ENCODE measurements around the gene INKA1. TPM values are rescaled to one million over a fixed set of nuclear protein-coding genes. Genes with fewer than 3 reads are reported as not detected.

INKA1 gene
- total and polyA plus RNA-seq, 2 of the 8 experiments (the other 6 are each of a cell fraction or from before 2014, with no cell fraction given): 1.3 to 4.7 TPM

DNA sequence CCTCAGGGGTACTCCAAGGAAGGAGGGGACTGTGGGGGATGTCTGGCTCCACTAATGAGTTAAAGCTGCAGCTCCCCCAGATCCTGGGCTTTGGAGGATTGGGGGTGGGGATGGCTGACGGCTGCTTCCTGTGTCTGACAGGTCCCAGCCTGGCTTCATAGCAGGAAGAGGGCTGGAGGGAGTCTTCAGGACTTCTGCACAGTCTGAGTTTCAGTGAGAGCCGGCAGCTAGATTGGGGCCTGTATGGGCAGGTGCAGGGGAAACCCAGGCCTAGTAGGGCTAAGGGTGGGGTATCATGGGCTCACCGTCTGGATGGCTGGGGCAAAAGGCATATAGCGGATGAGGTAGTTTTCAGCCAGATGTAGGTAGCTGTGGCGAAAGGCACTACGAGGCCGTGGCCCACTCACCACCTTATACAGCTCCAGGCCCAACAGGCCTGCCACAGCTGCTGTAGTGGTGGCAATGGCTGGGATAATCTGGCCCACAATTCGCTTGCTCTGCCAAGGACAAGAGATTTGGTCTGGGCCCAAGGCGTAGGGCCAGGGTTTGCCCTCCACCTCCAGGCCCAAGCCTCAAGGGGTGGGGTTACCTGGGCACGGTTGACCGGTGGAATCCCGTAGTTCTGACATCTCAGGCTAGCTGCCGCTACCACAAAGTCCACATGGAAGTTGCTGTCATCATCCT lies 4.5 kb downstream of the INKA1 start:
- Histone ChIP-seq H3K4ac (replicated peaks; ENCODE audit: insufficient read length, low read depth, low read length) (no peak overlapping the region), H2BK5ac (ENCODE audit: low read depth, low read length) (peak overlapping the region; percentile 39; the same call in 1 of the 2 replicates), H3K9ac (replicated peaks in 1 of 4; ENCODE audit: extremely low read depth in 1 of 4, low read depth in 3 of 4, low read length in 3 of 4) (no peak overlapping the region), H4K5ac (ENCODE audit: insufficient read length, low read depth, low read length) (no peak overlapping the region), H3K79me1 (ENCODE audit: low read depth, low read length) (no peaks in the 10 kb centered on the region), H3K23ac (ENCODE audit: insufficient read length) (no peak overlapping the region), H2BK20ac (ENCODE audit: low read length) (peak overlapping the region; percentile 48; the same call in 1 of the 2 replicates), H3K4me2 (ENCODE audit: insufficient read depth in 1 of 2, low read depth in 2 of 2, low read length in 2 of 2) (no peak overlapping the region), H3K27me3 (replicated peaks in 1 of 4; ENCODE audit: control insufficient read depth in 3 of 4, extremely low read depth in 1 of 4, insufficient read depth in 3 of 4, low read length in 3 of 4) (peaks cover 0 to 16% (median 9%) of the 10 kb centered on the region in 4 experiments; a peak in 5 of 7 replicates), H3K56ac (replicated peaks; ENCODE audit: insufficient read length, low read depth, low read length) (no peak overlapping the region), H3K14ac (ENCODE audit: insufficient read length) (no peak overlapping the region), H3K27ac (ENCODE audit: low read depth, low read length) (no peak overlapping the region), H2BK15ac (ENCODE audit: low read length) (no peak overlapping the region), H2AK5ac (ENCODE audit: low read depth, low read length) (no peak overlapping the region), H4K20me1 (replicated peaks in 1 of 2; ENCODE audit: control insufficient read depth in 1 of 2, insufficient read depth in 2 of 2, low read length in 2 of 2) (no peaks in the 10 kb centered on the region), H3K18ac (ENCODE audit: extremely low read depth, low read length) (no peak overlapping the region; the same call in 1 of the 2 replicates), H4K91ac (replicated peaks; ENCODE audit: insufficient read length, low read length) (peak overlapping the region; percentile 66), H3K79me2 (ENCODE audit: control insufficient read depth in 1 of 2, insufficient read depth in 2 of 2, low read length in 2 of 2) (no peaks in the 10 kb centered on the region), H3K9me3 (ENCODE audit: insufficient read depth in 2 of 2, low read depth in 1 of 2, low read length in 1 of 2) (no peaks in the 10 kb centered on the region), H3K4me3 (ENCODE audit: extremely low read depth in 1 of 4, insufficient read depth in 2 of 4, low read depth in 3 of 4, low read length in 4 of 4) (no peak overlapping the region), H4K8ac (ENCODE audit: extremely low read depth, insufficient read depth, low read length) (no peak overlapping the region), H2BK120ac (replicated peaks; ENCODE audit: low read depth, low read length) (no peak overlapping the region), H2BK12ac (ENCODE audit: low read depth, low read length) (peak overlapping the region; percentile 39; the same call in 1 of the 2 replicates), H3K4me1 (replicated peaks in 1 of 4; ENCODE audit: control insufficient read depth in 3 of 4, insufficient read depth in 4 of 4, low read length in 3 of 4) (peaks cover 0 to 25% (median 21%) of the 10 kb centered on the region in 4 experiments; a peak in 6 of 7 replicates), H3K36me3 (ENCODE audit: control insufficient read depth in 2 of 4, insufficient read depth in 4 of 4, low read length in 3 of 4) (no peaks in the 10 kb centered on the region), H2AFZ (ENCODE audit: low read length) (no peak overlapping the region), H3K23me2 (ENCODE audit: low read depth, low read length) (peaks cover 7% of the 10 kb centered on the region; the same call in 1 of the 2 replicates)
- ChIA-PET POLR2A (ENCODE audit: partially characterized antibody) (interaction anchor here (1.5 to 6.2 kb wide), 4 partner anchors 12 to 89 kb away, joined by 3 to 16 read pairs (median 7); no protein-coding TSS in a partner anchor), CTCF (ENCODE audit: partially characterized antibody) (interaction anchor here (0.6 to 17.0 kb wide), 6 partner anchors 9 to 93 kb away, joined by 3 to 266 read pairs (median 4); partner anchors contain the start of gene UBA7)
- FAIRE-seq (no peak), DNase-seq (ENCODE audit: low read depth in 1 of 2, low spot score in 2 of 2) (no peak)
- 86% methylated on average over 13 of the region's 13 CpGs; no CpG with 5 or more reads in 1 of the 2 experiments for WGBS, 2 experiments (ENCODE audit: extremely low coverage in 1 of 2, insufficient coverage in 1 of 2, insufficient read length in 1 of 2, insufficient replicate concordance in 2 of 2, low coverage in 1 of 2, low lambda C conversion rate in 2 of 2, missing lambda C conversion rate in 1 of 2)
- TF ChIP-seq GABPA (IDR thresholded peaks at IDR 0.05; ENCODE audit: borderline replicate concordance, insufficient read depth, low read length) (no peak), EP300 (IDR thresholded peaks at IDR 0.05; ENCODE audit: borderline replicate concordance in 1 of 2, low read depth in 2 of 2, low read length in 2 of 2) (no peak), JUN (IDR thresholded peaks at IDR 0.05; ENCODE audit: low read depth, low read length) (no peak), SIX5 (IDR thresholded peaks at IDR 0.05; ENCODE audit: low read depth, low read length) (no peak), RXRA (IDR thresholded peaks at IDR 0.05; ENCODE audit: insufficient read depth, low read depth, low read length) (no peak), SP4 (IDR thresholded peaks at IDR 0.05; ENCODE audit: low read length) (no peak), HDAC6 (IDR thresholded peaks at IDR 0.05; ENCODE audit: low read depth, low read length) (no peak), JUND (IDR thresholded peaks at IDR 0.05; ENCODE audit: low read length) (no peak), ATF3 (IDR thresholded peaks at IDR 0.05; ENCODE audit: insufficient read depth, low read depth, low read length) (no peak), BCL11A (IDR thresholded peaks at IDR 0.05; ENCODE audit: low read depth in 2 of 2, low read length in 2 of 2) (no peak), ASH2L (IDR thresholded peaks at IDR 0.05; ENCODE audit: low read length) (no peak)
